ENCODE measurements around the gene UBXN2A.

UBXN2A gene, protein sequence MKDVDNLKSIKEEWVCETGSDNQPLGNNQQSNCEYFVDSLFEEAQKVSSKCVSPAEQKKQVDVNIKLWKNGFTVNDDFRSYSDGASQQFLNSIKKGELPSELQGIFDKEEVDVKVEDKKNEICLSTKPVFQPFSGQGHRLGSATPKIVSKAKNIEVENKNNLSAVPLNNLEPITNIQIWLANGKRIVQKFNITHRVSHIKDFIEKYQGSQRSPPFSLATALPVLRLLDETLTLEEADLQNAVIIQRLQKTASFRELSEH
- 18.1 to 71.4 (median 24.8) reads per million in 17 experiments for total RNA-seq

GRCh38 chr2:23939987-23940717, at the start of gene UBXN2A:
TSS of gene UBXN2A (plus strand) at chr2:23940463. CDS start at chr2:23958315, 17,852 bp downstream.
- peak; percentile 88 to 96 (median 94) for DNase-seq

GRCh38 chr2:23900133-23900532, 40.1 kb upstream of the UBXN2A start:
- no peak for DNase-seq

DNA sequence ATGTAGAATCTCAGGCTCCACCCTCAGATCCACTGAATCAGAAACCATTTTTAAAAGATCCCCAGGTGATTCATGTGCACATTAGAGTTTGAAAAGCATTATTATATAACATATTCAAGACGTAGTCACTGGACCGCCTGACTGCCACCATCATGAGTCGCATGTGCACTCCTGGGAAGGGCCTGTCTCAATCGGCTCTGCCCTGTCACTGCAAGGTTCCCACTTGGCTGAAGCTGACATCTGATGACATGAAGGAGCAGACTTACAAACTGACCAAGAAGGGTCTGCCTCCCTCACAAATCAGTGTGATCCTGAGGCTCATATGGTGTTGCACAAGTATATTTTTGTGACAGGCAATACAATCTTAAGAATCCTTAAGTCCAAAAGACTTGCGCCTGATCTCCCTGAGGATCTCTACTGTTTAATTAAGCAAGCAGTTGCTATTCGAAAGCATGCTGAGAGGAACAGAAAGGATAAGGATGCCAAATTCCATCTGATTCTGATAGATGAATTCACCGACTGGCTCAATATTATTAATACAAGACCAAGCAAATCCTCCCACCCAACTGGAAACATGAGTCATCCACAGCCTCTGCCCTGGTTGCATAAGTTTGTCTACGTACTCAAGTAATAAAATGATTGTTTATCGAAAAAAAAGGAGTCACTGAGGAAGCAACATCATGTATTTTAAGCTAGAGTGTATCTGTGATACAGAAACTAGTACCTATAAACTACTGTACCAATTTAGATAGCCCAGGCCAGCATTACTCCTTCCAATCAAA, 39.5 kb upstream of the UBXN2A start:
- DNase-seq: peak; percentile 58 to 81 (median 66)

DNA sequence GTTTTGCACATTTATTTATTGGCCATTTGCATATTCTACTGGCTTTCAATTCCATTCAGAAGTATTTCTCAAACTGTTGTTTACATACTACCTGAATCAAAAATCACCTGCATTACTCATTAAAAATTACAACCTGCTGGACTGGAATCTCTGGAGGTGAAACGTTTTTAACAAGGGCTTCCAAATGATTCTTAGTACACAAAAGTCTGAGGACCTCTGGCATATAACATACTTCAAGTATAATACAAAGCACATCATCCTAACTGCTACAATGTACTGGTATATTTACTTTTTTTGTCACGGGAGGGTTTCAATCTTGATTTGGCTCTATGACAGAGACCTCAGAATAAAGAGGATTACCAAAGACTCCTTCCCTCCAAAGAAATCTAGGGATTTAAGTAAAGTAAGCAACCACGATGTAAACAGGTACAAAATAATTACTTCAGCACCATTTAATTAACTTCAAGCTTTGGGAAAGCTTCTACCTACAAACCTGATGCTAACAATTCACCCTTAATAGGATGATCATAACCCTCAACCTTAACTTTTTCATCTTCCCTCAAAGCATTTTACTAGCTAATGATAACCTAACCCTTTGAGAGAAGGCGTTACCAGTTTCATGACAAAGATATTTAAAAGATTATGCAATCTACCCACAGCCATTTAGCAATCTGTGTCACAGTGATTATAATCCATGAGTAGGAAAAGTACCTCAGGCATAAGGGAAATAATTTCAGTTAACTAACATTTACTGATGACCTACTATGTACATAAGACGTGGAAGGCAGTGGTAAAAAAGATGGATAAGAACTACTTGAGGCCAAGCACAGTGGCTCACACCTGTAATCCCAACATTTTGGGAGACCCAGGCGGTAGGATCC, 38.1 kb upstream of the UBXN2A start:
- peak; percentile 6 to 75 (median 44) for DNase-seq

DNA sequence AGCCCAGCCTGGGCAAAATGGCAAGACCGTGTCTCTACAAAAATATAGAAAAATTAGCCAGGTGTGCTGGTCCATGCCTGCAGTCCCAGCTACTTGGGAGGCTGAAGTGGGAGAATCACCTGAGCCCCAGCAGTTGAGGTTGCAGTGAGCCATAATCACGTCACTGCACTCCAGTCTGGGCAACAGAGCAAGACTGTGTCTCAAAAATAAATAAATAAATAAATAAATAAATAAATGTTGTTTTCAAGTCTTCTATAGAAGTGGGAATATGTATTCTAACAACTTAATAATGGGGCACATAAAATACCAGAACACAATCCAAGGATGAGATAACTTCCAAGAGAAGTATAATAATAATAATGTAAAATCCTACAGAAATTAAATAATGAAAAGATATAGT, 37.2 kb upstream of the UBXN2A start:
- no peak for DNase-seq

DNA sequence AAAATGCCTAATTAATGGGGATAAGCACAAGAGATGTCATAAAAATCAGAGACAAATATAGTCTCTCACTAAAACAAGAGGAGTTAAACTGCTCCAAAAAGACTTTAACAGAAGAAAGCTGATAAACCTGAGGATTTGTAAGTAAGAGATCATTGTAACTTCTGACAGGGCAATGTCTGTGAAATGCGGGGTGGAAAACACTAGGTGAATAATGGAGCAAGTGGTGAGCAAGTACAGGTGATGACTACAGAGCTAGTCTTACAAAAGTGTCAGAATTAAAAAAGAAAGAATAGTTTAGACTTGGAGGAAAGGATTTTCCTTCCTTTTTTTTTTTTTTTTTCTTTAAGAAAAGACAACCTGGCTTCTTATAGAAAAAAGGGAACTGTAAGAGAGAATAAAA, 36.0 kb upstream of the UBXN2A start:
- no peak for DNase-seq

GRCh38 chr2:23904692-23905091, 35.6 kb upstream of the UBXN2A start:
- DNase-seq: no peak

DNA sequence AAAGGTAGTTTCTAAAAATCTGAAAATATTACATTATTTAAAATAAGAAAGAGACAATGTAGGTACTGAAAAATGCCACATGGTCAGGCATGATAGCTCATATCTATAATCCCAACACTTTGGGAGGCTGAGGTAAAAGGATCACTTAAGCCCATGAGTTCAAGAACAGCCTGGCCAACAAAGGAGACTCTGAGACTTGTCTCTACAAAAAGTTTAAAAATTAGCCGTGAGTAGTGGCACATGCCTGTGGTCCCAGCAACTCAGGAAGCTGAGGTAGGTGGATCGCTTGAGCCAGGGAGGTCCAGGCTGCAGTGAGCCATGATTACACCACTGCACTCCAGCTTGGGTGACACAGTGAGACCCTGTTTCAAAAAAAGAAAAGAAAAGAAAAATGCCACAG, 35.1 kb upstream of the UBXN2A start:
- peak in 2 of 4 experiments; percentile 7 to 14 for DNase-seq

- no peak for DNase-seq
Measured at GRCh38 chr2:23912054-23912453, 28.2 kb upstream of the UBXN2A start.

- DNase-seq: no peak
Measured at GRCh38 chr2:23915327-23915726, 24.9 kb upstream of the UBXN2A start.

DNA sequence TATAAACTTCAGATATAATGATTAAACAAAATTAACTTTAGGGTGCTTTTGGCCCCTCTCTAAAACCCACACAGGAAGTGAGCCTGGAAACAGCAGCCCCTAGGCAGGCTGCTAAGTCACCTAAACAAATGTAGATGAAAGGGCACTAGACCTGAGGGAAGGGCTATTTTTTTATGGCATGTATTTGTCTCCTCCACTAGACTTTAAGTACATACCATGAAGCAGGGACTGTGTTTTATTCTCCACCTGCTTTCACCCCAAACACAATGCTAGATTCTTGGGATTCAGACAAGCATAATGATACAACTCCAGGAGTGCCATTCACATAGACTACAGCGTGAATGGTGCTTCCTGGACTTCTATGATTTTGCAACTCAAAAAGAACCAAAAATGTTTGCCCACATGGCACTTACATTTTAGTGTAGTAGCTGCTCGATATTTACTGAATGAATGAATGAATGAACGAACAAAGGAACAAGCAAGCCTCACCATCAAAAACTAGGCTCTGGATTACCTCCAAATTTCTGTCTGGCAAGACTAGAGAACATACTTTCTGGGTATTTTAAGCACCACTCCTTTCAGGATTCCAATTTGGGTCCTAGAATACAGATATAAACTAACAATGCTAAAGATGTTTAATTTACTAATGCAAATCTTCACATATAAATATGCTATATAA, 23.4 kb upstream of the UBXN2A start:
- no peak for DNase-seq

GRCh38 chr2:23918837-23919489, 21.3 kb upstream of the UBXN2A start:
- DNase-seq: no peak

- DNase-seq: no peak
Measured at GRCh38 chr2:23924589-23925359, 15.5 kb upstream of the UBXN2A start.

DNA sequence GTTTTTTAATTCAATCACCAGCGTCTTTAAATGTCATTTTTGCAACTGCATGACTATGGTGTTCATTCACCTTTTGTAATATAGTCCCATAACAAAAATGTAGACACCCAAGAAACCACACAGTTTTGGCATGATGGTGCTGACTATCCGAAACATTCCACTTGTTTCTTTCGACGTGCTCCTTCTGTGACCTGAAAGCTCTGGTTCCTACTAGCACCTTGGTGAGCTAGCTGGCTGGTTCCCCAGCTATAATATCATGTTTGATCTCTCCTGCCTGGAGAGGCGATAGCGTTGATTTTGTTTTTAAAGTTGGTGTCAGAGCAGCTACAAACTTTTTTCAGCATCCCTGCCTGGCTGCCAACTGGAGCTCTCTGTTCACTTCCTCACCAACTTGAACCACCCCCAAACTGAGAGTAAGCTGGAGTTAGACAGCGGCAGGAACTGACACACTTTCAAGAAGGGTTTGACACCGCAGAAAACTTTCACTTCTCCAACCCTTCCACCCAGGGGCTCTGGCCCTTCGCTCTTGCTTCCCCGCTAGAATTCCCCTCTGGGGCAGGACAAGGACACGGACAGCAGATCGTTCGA, 14.5 kb upstream of the UBXN2A start:
- peak; percentile 86 to 91 (median 88) for DNase-seq

GRCh38 chr2:23926290-23926749, 13.9 kb upstream of the UBXN2A start:
- peak in 1 of 4 experiments; percentile 51 for DNase-seq

- DNase-seq: peak; percentile 94 to 98 (median 98)
Measured at GRCh38 chr2:23926750-23927571, 13.3 kb upstream of the UBXN2A start, which contains the start of gene ATAD2B. TSS of gene ATAD2B (minus strand) at chr2:23927123. CDS start at chr2:23926770, 353 bp downstream.

- no peak for DNase-seq
Measured at GRCh38 chr2:23934259-23934658, 6.0 kb upstream of the UBXN2A start.
